Measurements from ENCODE around the gene LGMN. TPM values are rescaled to one million over a fixed set of nuclear protein-coding genes. Genes with fewer than 3 reads are reported as not detected.

Gene LGMN
- total and polyA plus RNA-seq, 2 experiments from 2014 or later = 60.0 to 83.5 TPM

DNA sequence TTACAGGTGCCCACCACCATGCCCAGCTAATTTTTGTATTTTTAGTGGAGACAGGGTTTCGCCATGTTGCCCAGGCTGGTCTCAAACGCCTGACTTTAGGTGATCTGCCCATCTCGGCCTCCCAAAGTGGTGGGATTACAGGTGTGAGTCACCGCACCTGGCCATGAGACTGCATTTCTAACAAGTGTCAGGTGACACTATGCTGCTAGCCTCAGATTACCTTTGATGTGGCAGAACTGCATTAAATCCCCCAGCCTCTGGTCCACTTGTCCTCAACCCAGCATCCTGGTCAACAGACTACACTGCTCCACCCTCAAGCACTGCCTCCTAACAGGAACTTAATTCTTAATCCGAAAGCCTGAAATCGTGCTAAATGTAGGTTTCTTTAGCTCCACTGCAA is 13.1 kb downstream of the LGMN start:
- no peak overlapping the region for H3K4me3 ChIP-seq

DNA sequence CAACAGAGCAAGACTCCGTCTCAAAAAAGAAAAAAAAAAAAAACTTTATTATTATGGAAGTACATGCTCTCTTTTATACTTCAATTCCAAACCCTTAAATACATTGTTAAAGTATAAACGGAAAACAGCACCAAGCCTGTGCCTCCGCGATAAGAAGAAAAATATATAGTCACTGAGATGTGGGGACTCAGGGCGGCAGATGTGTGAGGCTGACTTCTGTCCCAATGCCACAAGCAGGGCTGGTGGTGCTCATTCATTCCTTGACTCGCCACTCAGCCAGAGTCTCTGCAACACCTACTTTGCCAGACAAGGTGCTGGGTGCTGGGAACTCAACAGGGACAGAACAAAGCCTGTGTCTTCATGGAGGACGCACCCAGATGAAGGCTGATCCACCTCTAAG is 13.8 kb downstream of the LGMN start:
- Mint-ChIP-seq H3K27ac (no peak overlapping the region), H3K27me3 (ENCODE audit: insufficient read depth, low read depth, poor library complexity) (peaks cover 4% of the 10 kb centered on the region), H3K36me3 (ENCODE audit: low read depth) (peaks cover 20% of the 10 kb centered on the region), H3K9me3 (no peaks in the 10 kb centered on the region), H3K4me1 (peaks cover 12% of the 10 kb centered on the region), H3K4me3 (no peak overlapping the region)
- TF ChIP-seq, protein P1, sequence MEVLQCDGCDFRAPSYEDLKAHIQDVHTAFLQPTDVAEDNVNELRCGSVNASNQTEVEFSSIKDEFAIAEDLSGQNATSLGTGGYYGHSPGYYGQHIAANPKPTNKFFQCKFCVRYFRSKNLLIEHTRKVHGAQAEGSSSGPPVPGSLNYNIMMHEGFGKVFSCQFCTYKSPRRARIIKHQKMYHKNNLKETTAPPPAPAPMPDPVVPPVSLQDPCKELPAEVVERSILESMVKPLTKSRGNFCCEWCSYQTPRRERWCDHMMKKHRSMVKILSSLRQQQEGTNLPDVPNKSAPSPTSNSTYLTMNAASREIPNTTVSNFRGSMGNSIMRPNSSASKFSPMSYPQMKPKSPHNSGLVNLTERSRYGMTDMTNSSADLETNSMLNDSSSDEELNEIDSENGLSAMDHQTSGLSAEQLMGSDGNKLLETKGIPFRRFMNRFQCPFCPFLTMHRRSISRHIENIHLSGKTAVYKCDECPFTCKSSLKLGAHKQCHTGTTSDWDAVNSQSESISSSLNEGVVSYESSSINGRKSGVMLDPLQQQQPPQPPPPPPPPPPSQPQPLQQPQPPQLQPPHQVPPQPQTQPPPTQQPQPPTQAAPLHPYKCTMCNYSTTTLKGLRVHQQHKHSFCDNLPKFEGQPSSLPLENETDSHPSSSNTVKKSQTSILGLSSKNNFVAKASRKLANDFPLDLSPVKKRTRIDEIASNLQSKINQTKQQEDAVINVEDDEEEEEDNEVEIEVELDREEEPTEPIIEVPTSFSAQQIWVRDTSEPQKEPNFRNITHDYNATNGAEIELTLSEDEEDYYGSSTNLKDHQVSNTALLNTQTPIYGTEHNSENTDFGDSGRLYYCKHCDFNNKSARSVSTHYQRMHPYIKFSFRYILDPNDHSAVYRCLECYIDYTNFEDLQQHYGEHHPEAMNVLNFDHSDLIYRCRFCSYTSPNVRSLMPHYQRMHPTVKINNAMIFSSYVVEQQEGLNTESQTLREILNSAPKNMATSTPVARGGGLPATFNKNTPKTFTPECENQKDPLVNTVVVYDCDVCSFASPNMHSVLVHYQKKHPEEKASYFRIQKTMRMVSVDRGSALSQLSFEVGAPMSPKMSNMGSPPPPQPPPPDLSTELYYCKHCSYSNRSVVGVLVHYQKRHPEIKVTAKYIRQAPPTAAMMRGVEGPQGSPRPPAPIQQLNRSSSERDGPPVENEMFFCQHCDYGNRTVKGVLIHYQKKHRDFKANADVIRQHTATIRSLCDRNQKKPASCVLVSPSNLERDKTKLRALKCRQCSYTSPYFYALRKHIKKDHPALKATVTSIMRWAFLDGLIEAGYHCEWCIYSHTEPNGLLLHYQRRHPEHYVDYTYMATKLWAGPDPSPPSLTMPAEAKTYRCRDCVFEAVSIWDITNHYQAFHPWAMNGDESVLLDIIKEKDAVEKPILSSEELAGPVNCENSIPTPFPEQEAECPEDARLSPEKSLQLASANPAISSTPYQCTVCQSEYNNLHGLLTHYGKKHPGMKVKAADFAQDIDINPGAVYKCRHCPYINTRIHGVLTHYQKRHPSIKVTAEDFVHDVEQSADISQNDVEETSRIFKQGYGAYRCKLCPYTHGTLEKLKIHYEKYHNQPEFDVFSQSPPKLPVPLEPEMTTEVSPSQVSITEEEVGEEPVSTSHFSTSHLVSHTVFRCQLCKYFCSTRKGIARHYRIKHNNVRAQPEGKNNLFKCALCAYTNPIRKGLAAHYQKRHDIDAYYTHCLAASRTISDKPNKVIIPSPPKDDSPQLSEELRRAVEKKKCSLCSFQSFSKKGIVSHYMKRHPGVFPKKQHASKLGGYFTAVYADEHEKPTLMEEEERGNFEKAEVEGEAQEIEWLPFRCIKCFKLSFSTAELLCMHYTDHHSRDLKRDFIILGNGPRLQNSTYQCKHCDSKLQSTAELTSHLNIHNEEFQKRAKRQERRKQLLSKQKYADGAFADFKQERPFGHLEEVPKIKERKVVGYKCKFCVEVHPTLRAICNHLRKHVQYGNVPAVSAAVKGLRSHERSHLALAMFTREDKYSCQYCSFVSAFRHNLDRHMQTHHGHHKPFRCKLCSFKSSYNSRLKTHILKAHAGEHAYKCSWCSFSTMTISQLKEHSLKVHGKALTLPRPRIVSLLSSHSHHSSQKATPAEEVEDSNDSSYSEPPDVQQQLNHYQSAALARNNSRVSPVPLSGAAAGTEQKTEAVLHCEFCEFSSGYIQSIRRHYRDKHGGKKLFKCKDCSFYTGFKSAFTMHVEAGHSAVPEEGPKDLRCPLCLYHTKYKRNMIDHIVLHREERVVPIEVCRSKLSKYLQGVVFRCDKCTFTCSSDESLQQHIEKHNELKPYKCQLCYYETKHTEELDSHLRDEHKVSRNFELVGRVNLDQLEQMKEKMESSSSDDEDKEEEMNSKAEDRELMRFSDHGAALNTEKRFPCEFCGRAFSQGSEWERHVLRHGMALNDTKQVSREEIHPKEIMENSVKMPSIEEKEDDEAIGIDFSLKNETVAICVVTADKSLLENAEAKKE (CRISPR knock-in tag; IDR thresholded peaks at IDR 0.05) = no peak
- DNase-seq (ENCODE audit: low spot score) (no peak), ATAC-seq (no peak)
- H3K27me3 ChIP-seq (ENCODE audit: insufficient read depth) = no peaks in the 10 kb centered on the region
- H3K36me3 ChIP-seq (ENCODE audit: insufficient read depth) = peaks cover 15% of the 10 kb centered on the region; the same call in 1 of the 2 replicates
- peaks cover 8% of the 10 kb centered on the region for H4K20me1 ChIP-seq (replicated peaks; ENCODE audit: insufficient read depth)
- no peaks in the 10 kb centered on the region for H3K9me2 ChIP-seq (ENCODE audit: insufficient read depth)
- H3K4me2 ChIP-seq = no peak overlapping the region
- H3K4me3 ChIP-seq = no peak overlapping the region
- no peaks in the 10 kb centered on the region for H3F3A ChIP-seq (replicated peaks; ENCODE audit: low read depth)
- H2AFZ ChIP-seq = no peak overlapping the region
- peaks cover 41% of the 10 kb centered on the region for H3K79me2 ChIP-seq (replicated peaks; ENCODE audit: insufficient read depth)
- H3K27ac ChIP-seq (ENCODE audit: low read depth) = no peak overlapping the region
- H3K4me1 ChIP-seq (ENCODE audit: insufficient read depth) = peaks cover 6% of the 10 kb centered on the region; the same call in 1 of the 2 replicates

More for the DNA sequence above, 13.1 kb downstream of the LGMN start:
- Histone ChIP-seq H3K79me2 (replicated peaks; ENCODE audit: insufficient read depth) (peaks cover 46% of the 10 kb centered on the region), H3K4me2 (no peak overlapping the region), H2AFZ (no peak overlapping the region), H3K27ac (ENCODE audit: low read depth) (no peak overlapping the region), H3K27me3 (ENCODE audit: insufficient read depth) (no peaks in the 10 kb centered on the region), H3K9me2 (ENCODE audit: insufficient read depth) (no peaks in the 10 kb centered on the region), H3K36me3 (ENCODE audit: insufficient read depth) (peaks cover 8% of the 10 kb centered on the region; the same call in 1 of the 2 replicates), H3F3A (replicated peaks; ENCODE audit: low read depth) (no peaks in the 10 kb centered on the region), H4K20me1 (replicated peaks; ENCODE audit: insufficient read depth) (peaks cover 3% of the 10 kb centered on the region), H3K4me1 (ENCODE audit: insufficient read depth) (peaks cover 6% of the 10 kb centered on the region; the same call in 1 of the 2 replicates)
- peaks cover 4% of the 10 kb centered on the region for H3K27me3 Mint-ChIP-seq (ENCODE audit: insufficient read depth, low read depth, poor library complexity)
- peaks cover 20% of the 10 kb centered on the region for H3K36me3 Mint-ChIP-seq (ENCODE audit: low read depth)
- DNase-seq (ENCODE audit: low spot score) (no peak), ATAC-seq (no peak)
- no peaks in the 10 kb centered on the region for H3K9me3 Mint-ChIP-seq
- H3K4me3 Mint-ChIP-seq = no peak overlapping the region
- H3K4me1 Mint-ChIP-seq = peaks cover 10% of the 10 kb centered on the region
- no peak overlapping the region for H3K27ac Mint-ChIP-seq
- no peak for TF ChIP-seq STAT1 (IDR thresholded peaks at IDR 0.05; ENCODE audit: unreplicated experiment)

Measured in GM23338 (cell line).